Measurements from ENCODE around the gene CLK1.

- TF ChIP-seq POLR2A (IDR thresholded peaks at IDR 0.05; ENCODE audit: low read depth, low read length), result no peak
- TF ChIP-seq POLR2AphosphoS5 (IDR thresholded peaks at IDR 0.05; ENCODE audit: low read depth, low read length), result no peak
- TF ChIP-seq POU2F2 (IDR thresholded peaks at IDR 0.05; ENCODE audit: low read depth, low read length), result no peak
These were observed 4.2 kb downstream of the CLK1 start for GRCh38 chr2:200860092-200860795.
